NCI-H460 (cell line): ENCODE results near the gene NPVF. TPM values are rescaled to one million over a fixed set of nuclear protein-coding genes. Genes with fewer than 3 reads are reported as not detected.

Experiments used
- DNase-seq: peaks from one replicate; pipeline ENCODE4 v3.0.0-alpha.2; 2016; ENCODE audit warnings: low read depth; ENCODE audit errors: extremely low read depth
- polyA plus RNA-seq: library from polyadenylated mRNA; depleted of rRNA; stranded (reverse); fragments of >200 nt; gene quantifications from 2 replicates; pipeline ENCODE4 v1.2.3, GENCODE V29; 2014; cell fraction: nucleus; rRNA removed
- total RNA-seq: library from RNA; depleted of rRNA; stranded (reverse); fragments of >200 nt; shearing (Covaris generic); gene quantifications from 2 replicates; pipeline ENCODE4 v1.2.3, GENCODE V29; 2014; rRNA removed

NPVF gene
- total RNA-seq: not detected in 2 replicates
- not detected in 2 replicates for polyA plus RNA-seq

- no peak for DNase-seq
These were observed at the start of gene NPVF for GRCh38 chr7:25228386-25228785. NPVF (minus strand) TSS chr7:25228486; CDS start chr7:25228439, 47 bp downstream.

GRCh38 chr7:25272265-25272664 is 44.0 kb upstream of the NPVF start:
- no peak for DNase-seq

- DNase-seq: no peak
These were observed 35.1 kb upstream of the NPVF start for GRCh38 chr7:25263337-25263736.

GRCh38 chr7:25262586-25262985 is 34.3 kb upstream of the NPVF start:
- no peak for DNase-seq

- DNase-seq: no peak
These were observed 33.4 kb upstream of the NPVF start for GRCh38 chr7:25261545-25262140.

- DNase-seq: no peak
These were observed 32.7 kb upstream of the NPVF start for GRCh38 chr7:25260862-25261494.

- DNase-seq: peak; percentile 76
These were observed 31.4 kb upstream of the NPVF start for GRCh38 chr7:25259487-25260243.

GRCh38 chr7:25256333-25256819 is 28.1 kb upstream of the NPVF start:
- DNase-seq: no peak

GRCh38 chr7:25255611-25256332 is 27.5 kb upstream of the NPVF start:
- no peak for DNase-seq

- DNase-seq: no peak
These were observed 26.3 kb upstream of the NPVF start for GRCh38 chr7:25254604-25255003.

- no peak for DNase-seq
These were observed 25.4 kb upstream of the NPVF start for GRCh38 chr7:25253714-25254113.

- DNase-seq: no peak
These were observed 22.1 kb upstream of the NPVF start for GRCh38 chr7:25250386-25250785.

GRCh38 chr7:25249772-25250171 is 21.5 kb upstream of the NPVF start:
- no peak for DNase-seq

- no peak for DNase-seq
These were observed 18.0 kb upstream of the NPVF start for GRCh38 chr7:25246306-25246705.

GRCh38 chr7:25244254-25245033 is 16.2 kb upstream of the NPVF start:
- DNase-seq: no peak

- DNase-seq: no peak
These were observed 14.4 kb upstream of the NPVF start for GRCh38 chr7:25242678-25243077.

- DNase-seq: no peak
These were observed 12.6 kb upstream of the NPVF start for GRCh38 chr7:25240896-25241295.

- DNase-seq: no peak
These were observed 12.1 kb upstream of the NPVF start for GRCh38 chr7:25240340-25240739.

- no peak for DNase-seq
These were observed 11.6 kb upstream of the NPVF start for GRCh38 chr7:25239888-25240287.

GRCh38 chr7:25238066-25238725 is 9.9 kb upstream of the NPVF start:
- no peak for DNase-seq
